HG02610 (cell line): ENCODE data around the gene MARF1.

Experiments used
- ATAC-seq: cut with Tn5 transposase; IDR thresholded peaks from one replicate; pipeline ENCODE4 v1.9.1; 2021; ENCODE audit warnings: mild to moderate bottlenecking, moderate library complexity; ENCODE audit not compliant: unreplicated experiment

MARF1 gene

GRCh38 chr16:15601212-15601879 lies 41.6 kb downstream of the MARF1 start:
- no peak for ATAC-seq

GRCh38 chr16:15599303-15600070 lies 43.5 kb downstream of the MARF1 start:
- ATAC-seq: no peak

- no peak for ATAC-seq
Observed at GRCh38 chr16:15598648-15599190, 44.2 kb downstream of the MARF1 start.

- no peak for ATAC-seq
Observed at GRCh38 chr16:15597822-15598647, 44.9 kb downstream of the MARF1 start.

- ATAC-seq: no peak
Observed at GRCh38 chr16:15597135-15597534, 45.8 kb downstream of the MARF1 start.

- no peak for ATAC-seq
Observed at GRCh38 chr16:15594711-15595320, 48.1 kb downstream of the MARF1 start.

- ATAC-seq: no peak
Observed at GRCh38 chr16:15593235-15593634, 49.7 kb downstream of the MARF1 start.

GRCh38 chr16:15592324-15592723 lies 50.6 kb downstream of the MARF1 start:
- no peak for ATAC-seq

GRCh38 chr16:15587152-15587825 lies 55.7 kb downstream of the MARF1 start:
- ATAC-seq: no peak

GRCh38 chr16:15586716-15587115 lies 56.2 kb downstream of the MARF1 start:
- ATAC-seq: no peak

GRCh38 chr16:15585956-15586355 lies 57.0 kb downstream of the MARF1 start:
- ATAC-seq: no peak

GRCh38 chr16:15583526-15583925 lies 59.4 kb downstream of the MARF1 start:
- ATAC-seq: no peak

GRCh38 chr16:15581127-15581815 lies 61.7 kb downstream of the MARF1 start:
- no peak for ATAC-seq

- no peak for ATAC-seq
Observed at GRCh38 chr16:15578824-15579223, 64.1 kb downstream of the MARF1 start.

GRCh38 chr16:15576960-15577958 lies 65.7 kb downstream of the MARF1 start:
- no peak for ATAC-seq

- ATAC-seq: no peak
Observed at GRCh38 chr16:15575293-15576049, 67.5 kb downstream of the MARF1 start.

GRCh38 chr16:15574614-15574948 lies 68.4 kb downstream of the MARF1 start:
- no peak for ATAC-seq
